ENCODE results near the gene RTN4.

DNA sequence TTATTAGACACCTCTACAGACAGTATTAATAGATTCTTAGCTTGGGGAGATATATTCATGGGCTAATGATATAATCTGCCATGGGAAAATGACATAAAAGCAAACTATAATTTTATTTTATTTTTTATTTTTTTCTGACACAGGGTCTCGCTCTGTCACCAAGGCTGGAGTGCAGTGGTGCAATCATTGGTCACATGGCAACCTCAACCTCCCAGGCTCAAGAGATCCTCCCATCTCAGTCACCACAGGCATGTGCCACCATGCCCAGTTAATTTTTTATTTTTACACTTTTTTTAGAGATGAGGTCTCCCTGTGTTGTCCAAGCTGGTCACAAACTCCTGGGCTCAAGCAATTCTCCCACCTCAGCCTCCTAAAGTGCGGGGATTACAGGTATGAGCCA lies 39.3 kb downstream of the RTN4 start:
- TF ChIP-seq, protein P1, sequence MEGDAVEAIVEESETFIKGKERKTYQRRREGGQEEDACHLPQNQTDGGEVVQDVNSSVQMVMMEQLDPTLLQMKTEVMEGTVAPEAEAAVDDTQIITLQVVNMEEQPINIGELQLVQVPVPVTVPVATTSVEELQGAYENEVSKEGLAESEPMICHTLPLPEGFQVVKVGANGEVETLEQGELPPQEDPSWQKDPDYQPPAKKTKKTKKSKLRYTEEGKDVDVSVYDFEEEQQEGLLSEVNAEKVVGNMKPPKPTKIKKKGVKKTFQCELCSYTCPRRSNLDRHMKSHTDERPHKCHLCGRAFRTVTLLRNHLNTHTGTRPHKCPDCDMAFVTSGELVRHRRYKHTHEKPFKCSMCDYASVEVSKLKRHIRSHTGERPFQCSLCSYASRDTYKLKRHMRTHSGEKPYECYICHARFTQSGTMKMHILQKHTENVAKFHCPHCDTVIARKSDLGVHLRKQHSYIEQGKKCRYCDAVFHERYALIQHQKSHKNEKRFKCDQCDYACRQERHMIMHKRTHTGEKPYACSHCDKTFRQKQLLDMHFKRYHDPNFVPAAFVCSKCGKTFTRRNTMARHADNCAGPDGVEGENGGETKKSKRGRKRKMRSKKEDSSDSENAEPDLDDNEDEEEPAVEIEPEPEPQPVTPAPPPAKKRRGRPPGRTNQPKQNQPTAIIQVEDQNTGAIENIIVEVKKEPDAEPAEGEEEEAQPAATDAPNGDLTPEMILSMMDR (IDR thresholded peaks at IDR 0.05) = no peak
- TF ChIP-seq POLR2AphosphoS5 (IDR thresholded peaks at IDR 0.05) = no peak

Data from prostate gland (tissue), 2 donors.